Body of pancreas (tissue), 4 donors: ENCODE data around the gene CHMP4A.

ENCODE experiments used
- CTCF ChIP-seq, 7 experiments: fragments of 450-650 bp in 4 of 7; fragments of 200-600 bp in 3 of 7; sonication (generic) in 3 of 7; IDR thresholded peaks; one replicate each; pipeline ENCODE4 v1.5.1; 2016 to 2019; ENCODE audit warnings: antibody characterized with exemption in 7 of 7
- POLR2A ChIP-seq, 3 donors: fragments of 450-650 bp; IDR thresholded peaks; one replicate each; pipeline ENCODE4 v1.6.1; 2016; ENCODE audit warnings: antibody characterized with exemption in 3 of 3, mild to moderate bottlenecking in 2 of 3

DNA sequence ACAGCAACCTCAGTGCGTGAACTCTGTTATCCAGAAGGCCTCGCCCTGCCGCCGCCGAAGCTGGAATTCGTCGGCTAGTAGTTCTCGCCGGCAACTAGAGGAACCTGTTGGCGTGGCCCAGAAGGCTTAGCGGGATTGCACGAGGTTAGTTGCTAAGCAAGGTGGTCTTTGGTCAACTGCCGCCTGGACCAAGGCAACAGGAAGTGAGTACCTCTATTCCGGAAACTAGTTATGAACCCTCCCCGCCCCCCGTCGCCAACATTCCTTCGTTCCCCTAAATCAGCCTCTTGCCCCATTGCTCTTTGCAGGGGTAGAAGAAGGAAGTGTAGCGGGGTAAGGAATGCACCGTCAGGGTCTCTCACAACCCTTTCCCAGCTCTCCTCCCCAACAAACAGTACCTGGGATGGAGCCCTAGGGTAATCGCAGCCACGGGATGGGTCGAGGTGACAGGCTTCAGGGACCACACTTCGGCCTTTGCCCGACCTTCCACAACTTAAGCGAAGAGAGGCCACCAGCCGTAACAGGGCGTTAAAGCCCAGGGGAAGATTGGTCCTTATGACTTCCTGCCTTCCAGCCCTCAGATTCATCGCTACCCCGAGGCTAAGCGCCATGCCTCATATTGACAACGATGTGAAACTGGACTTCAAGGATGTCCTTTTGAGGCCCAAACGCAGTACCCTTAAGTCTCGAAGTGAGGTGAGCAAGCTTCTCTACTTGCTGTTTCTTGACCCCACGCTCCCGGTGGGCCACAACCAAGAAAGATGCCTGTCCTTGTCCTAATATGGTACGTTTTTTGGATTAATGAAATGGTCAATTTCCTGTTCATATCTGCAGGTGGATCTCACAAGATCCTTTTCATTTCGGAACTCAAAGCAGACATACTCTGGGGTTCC, 19.6 kb upstream of the CHMP4A start, which contains the start of gene GMPR2:
- TF ChIP-seq CTCF (IDR thresholded peaks at IDR 0.05) (no peak), POLR2A (IDR thresholded peaks at IDR 0.05) (peak in 2 of 3 donors; percentile 50 to 55)
